ENCODE results near the gene IGF1.

The IGF1 gene

DNA sequence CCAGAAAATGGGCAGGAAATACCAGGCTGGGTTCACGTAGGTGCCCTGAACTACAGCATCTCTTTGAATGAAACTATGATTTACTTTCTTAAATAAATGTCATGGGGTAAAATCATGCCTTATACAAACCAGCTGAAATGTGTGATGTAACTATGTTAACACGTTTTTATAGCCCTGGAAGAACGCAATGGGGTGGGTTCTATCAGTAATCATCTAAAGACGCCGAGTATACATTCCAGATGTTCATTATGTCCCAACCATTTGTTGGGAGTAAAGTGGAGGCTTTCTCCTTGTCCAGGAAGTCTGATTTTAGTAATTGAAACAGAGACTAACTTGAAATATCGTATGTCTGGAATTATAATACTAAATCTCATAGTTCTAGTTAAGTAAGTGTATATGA lies 16.2 kb upstream of the IGF1 start:
- DNase-seq (ENCODE audit: low read depth) = no peak

GRCh38 chr12:102487226-102487625 lies 6.9 kb upstream of the IGF1 start:
- no peak for DNase-seq (ENCODE audit: low read depth)

- DNase-seq (ENCODE audit: low read depth) = no peak
Measured at GRCh38 chr12:102486153-102486552, 5.8 kb upstream of the IGF1 start.

GRCh38 chr12:102484428-102484958 lies 4.1 kb upstream of the IGF1 start:
- peak; percentile 38 for DNase-seq (ENCODE audit: low read depth)

DNA sequence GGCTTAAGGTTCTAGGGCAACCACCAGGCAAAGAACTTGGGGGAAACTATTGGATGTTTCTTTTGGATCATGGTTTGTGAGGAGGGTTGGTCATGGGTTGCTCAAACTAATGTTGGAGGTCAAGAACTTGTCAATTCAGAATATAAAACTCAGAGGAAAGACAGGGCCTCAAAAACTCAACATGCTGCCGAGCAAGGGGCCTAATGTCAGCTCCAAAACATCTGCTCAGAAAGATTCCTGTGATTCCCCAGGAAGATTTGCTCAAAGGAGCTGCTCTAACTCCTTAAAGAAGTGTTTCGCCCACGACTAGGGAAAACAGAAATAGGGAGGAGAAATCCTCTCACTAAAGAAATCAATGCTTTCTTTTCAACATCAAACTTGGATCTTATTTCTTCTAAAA lies 3.7 kb upstream of the IGF1 start:
- no peak for DNase-seq (ENCODE audit: low read depth)

- DNase-seq (ENCODE audit: low read depth) = no peak
Measured at GRCh38 chr12:102483466-102483865, 3.1 kb upstream of the IGF1 start.

DNA sequence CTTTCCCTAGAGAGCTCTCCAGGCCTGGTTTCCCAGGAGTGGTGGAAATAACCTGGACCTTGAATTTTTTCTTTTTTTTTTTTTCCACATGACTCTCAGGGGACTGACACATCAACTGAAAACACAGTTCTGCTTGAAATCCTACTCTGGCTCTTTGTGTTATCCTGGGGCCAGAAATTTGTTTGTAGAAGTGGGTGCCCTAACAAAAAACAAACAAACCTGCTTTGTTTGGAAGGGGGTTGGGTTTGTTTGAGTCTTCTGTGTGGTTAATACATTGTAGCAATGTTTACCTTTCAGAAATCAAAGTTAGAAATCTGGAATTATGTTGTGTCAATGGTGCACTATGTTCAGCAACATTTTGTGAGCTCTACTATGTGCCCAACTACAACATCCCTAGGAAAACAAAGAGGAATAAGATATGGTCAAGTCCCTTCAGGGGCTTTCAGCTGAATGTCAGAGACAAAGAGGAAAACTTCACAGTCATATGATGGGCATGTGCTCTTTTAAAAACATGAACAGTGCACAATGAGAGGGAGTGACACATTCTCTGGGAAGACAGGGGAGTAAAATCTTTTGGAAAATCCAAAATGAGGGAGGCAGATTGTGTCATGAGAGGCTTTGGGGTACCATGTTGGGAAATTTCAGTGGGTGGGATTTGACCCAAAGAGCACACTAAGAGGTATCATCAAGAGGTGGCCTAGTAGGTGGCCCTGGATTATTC lies 1.5 kb upstream of the IGF1 start:
- no peak for DNase-seq (ENCODE audit: low read depth)

GRCh38 chr12:102479939-102480338 lies 424 bp downstream of the IGF1 start:
- no peak for DNase-seq (ENCODE audit: low read depth)

GRCh38 chr12:102479099-102479885 lies 1.1 kb downstream of the IGF1 start:
- DNase-seq (ENCODE audit: low read depth) = no peak

- DNase-seq (ENCODE audit: low read depth) = peak; percentile 12
Measured at GRCh38 chr12:102478405-102479098, 1.8 kb downstream of the IGF1 start.

DNA sequence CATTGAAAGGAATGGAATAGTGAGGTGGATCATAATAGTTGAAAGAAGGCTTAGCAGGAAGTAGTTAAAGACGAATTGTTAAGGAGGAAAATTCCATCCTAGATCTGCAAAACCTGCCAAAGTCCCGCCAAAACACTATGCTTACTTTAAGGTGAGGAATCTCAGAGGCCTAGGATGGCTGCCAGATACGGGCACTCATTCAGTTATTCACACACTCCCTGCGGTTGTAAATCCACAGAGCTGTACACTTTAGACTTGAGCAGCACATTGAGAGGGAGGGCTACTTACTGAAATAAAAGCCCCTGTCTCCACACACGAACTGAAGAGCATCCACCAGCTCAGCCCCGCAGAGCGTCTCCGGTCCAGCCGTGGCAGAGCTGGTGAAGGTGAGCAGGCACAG lies 5.0 kb downstream of the IGF1 start:
- no peak for DNase-seq (ENCODE audit: low read depth)

- DNase-seq (ENCODE audit: low read depth) = no peak
Measured at GRCh38 chr12:102474438-102475064, 5.8 kb downstream of the IGF1 start.

- DNase-seq (ENCODE audit: low read depth) = no peak
Measured at GRCh38 chr12:102472496-102472895, 7.9 kb downstream of the IGF1 start.

DNA sequence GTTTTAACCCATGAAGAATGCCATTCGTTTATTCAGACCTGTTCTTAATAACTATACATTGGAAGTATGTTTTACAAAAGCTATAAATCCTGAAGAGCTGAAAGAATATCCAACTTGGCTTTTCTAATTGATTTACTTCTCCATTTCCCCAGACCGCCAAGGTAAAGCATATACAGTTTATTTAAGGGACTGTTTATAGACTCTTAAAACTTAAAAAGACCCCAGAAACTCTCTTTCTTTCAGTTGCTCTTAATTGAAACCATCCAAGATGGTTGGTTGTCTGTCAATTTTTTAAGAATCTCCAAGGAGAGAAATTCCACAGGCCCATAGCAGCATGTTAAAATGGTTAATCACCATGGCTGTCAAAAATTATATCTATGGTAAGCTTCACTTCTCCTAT lies 8.8 kb downstream of the IGF1 start:
- DNase-seq (ENCODE audit: low read depth) = no peak

GRCh38 chr12:102470945-102471344 lies 9.4 kb downstream of the IGF1 start:
- no peak for DNase-seq (ENCODE audit: low read depth)

DNA sequence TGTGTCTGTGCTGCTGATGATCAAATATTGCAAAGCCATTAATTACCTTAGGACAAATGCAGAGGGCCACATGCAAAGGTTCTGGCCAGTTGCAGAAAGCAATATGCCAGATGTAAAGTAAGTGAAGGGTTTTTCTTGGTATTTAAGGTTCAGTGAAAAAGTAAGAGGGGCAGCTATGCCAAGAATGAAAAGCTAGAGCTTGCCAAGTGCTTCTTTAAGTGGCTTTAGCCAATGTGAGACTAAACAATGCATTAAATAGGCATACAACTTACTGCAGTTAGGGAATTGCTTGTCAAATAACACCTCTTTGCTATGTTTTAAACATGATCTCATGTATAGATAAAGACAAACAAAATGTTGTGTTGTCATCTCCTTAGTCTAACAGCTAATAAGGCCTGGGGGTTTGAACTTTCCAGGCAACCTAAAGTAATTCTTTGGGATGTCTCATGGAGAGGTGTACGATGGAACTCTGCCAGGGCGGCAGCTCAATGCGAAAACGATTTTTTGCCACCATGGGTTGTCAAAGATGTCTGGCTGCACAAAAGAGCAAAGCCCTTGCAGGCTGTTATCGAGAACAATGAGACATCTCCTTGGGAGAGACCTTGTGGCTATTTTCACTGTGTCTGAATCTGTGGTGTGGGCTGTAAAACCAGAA lies 12.0 kb downstream of the IGF1 start:
- DNase-seq (ENCODE audit: low read depth) = no peak

DNA sequence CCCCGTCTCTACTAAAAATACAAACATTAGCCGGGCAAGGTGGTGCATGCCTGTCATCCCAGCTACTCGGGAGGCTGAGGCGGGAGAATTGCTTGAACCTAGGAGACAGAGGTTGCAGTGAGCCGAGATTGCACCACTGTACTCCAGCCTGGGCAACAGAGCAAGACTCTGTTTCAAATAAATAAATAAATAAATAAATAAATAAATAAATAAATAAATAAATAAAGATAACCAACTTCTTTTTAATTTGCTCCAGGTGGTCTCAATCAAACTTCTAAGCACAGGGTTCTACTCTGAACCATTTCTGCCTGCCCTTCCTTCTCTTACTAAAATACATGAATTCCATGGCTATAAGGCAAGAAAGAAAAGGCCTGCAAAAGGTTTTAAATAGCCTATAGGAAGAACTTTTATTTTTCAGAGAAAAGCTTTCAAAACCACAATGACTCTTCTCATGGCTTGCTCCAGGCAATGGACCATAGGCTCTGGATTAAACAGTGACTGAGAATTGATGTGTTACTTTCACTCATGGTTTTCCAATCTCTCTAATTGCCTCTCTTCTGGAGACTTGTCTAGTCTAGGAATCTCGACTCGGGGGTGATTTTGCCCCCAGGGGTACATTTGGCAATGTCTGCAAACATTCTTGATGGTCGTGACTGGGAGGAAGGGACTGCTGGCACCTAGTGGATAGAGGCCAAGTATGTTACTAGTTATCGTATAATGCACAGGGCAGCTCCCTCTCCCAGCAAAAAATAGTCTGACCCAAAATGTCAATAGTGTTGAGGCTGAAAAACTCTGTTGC lies 14.4 kb downstream of the IGF1 start:
- DNase-seq (ENCODE audit: low read depth) = no peak

- DNase-seq (ENCODE audit: low read depth) = no peak
Measured at GRCh38 chr12:102463659-102464249, 16.6 kb downstream of the IGF1 start.

DNA sequence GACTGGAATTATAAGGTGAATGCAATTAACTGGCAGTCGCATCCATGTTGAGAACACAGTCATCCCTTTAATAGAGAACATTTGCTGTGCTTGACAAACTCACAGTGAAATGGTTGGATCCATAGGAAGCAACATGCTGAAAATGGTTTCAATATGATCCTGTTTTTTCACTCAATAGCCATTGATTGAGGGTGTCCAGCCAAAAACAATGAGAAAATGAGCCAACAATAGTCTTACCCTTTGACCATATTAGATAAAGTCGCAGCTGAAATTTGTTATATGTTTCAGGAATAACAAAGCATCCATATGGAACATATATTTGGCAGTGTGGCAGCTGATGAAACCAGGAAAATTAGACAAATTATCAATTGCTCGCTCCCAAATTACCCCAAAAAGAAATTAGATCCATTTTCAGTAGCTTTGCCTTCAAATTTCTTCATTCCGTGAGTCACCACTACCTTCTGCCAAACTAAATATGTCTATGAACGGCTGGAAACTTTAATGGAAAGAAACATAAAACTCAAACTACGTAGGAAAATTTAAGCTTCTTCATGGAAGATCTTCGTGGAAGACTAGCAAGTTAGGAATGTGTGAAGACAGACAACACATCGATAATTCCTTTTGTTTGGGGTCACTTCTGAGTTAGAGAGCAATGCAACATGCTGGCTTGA lies 17.4 kb downstream of the IGF1 start:
- DNase-seq (ENCODE audit: low read depth) = no peak

DNA sequence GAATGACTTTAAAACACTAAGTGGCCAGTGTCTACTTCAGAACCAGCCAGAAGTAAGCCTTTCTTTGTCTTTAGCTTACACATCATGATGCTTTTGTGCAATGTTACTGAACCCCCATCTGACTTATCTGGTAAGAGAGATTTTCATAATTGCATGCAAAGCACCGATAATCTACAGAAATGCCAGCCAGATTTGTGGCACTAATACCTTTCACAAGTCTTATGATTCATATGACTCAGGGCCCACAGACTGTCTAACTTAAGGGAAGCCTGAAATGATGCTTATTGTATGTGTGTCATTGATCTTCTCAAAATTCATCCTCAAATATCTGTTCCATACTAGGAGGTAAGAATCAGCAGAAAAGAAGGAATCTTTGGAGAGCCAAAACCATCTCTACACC lies 18.0 kb downstream of the IGF1 start:
- no peak for DNase-seq (ENCODE audit: low read depth)
